GM12801 (cell line): Measurements from ENCODE around the gene PLAGL1.

Experiments
- TF ChIP-seq, protein P1 (sequence below): IDR thresholded peaks from one replicate; pipeline ENCODE4 v1.5.1; 2011; ENCODE audit warnings: control low read depth; ENCODE audit not compliant: insufficient read length; ENCODE audit errors: extremely low read depth

Gene PLAGL1, protein sequence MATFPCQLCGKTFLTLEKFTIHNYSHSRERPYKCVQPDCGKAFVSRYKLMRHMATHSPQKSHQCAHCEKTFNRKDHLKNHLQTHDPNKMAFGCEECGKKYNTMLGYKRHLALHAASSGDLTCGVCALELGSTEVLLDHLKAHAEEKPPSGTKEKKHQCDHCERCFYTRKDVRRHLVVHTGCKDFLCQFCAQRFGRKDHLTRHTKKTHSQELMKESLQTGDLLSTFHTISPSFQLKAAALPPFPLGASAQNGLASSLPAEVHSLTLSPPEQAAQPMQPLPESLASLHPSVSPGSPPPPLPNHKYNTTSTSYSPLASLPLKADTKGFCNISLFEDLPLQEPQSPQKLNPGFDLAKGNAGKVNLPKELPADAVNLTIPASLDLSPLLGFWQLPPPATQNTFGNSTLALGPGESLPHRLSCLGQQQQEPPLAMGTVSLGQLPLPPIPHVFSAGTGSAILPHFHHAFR

GRCh38 chr6:144008120-144008811 is at the start of gene PLAGL1:
Gene PLAGL1 (minus strand): TSS chr6:144008259. CDS start chr6:143948136, 60,123 bp downstream.
- TF ChIP-seq, protein P1, sequence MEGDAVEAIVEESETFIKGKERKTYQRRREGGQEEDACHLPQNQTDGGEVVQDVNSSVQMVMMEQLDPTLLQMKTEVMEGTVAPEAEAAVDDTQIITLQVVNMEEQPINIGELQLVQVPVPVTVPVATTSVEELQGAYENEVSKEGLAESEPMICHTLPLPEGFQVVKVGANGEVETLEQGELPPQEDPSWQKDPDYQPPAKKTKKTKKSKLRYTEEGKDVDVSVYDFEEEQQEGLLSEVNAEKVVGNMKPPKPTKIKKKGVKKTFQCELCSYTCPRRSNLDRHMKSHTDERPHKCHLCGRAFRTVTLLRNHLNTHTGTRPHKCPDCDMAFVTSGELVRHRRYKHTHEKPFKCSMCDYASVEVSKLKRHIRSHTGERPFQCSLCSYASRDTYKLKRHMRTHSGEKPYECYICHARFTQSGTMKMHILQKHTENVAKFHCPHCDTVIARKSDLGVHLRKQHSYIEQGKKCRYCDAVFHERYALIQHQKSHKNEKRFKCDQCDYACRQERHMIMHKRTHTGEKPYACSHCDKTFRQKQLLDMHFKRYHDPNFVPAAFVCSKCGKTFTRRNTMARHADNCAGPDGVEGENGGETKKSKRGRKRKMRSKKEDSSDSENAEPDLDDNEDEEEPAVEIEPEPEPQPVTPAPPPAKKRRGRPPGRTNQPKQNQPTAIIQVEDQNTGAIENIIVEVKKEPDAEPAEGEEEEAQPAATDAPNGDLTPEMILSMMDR: no peak

DNA sequence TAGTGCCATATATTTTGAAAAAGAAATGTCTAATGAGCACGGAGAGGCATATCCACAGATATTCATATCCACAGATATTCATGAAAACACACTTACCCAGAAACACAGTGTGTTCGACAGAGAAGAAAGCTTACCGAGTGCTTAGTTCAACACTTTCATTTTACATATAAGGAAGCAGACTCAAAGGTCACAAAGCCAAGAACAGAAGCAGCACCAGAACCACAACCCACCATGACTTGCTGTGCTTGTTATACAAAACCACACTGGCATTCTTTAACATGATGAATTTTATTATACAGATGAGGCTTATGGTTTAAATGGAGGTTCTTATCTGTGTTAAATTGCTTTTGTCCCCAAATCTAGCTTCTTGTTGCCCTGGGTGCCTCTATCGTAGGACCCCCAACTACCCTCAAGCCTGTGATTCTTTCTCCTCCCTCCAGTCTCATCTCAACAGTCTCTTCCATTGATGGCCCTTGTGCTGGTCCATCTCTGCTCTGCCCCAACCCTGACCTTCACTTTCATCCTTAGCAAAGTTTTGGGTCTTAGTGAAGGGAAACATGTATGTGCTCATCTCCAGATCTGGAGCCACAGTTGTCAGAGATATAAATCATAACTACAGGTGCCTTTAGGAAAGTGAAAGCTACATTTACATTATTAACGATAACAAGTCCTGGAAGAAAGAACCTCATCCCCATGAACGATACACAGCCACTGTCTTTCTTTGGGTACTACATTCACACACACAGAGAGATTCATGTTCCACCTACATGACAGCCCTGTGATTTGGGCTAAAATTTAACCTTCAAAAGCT is 47.3 kb upstream of the PLAGL1 start:
- TF ChIP-seq, protein P1: no peak

DNA sequence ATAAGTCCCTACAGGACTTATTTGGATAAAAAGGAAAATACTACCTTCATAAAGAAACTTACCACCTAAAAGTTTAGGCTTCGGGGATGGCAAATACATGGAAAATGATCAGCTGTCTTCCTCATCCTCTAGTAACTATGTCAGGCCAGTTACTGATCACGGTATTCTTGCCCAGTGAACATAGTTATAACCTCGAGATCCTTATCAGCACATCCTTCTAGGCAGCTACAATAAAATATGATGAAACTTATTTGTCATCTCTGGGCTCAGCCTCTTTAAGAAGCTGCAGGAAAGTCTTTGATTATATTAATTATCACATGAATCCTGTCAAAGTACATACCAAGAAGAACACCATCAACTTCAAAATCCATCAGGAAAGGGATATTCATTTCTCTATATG is 45.5 kb upstream of the PLAGL1 start:
- TF ChIP-seq, protein P1: no peak

DNA sequence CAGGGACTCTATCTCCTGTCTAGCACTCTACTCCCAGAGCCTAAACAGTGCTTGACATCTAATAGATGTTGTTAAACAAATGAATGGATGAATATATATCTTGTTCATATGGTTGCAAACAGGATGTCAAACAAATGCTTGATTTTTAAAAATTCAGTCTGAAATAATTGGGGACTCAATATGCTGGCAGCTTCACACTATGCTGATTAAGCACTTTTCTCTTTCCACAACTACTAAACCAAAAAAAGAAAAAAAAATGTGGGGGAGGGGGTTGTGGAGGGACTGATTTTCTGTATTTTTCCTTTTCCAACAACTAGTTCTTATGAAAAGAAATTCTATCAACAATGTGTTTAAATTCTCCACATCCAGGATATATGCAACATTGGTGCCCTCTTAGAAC is 44.4 kb upstream of the PLAGL1 start:
- TF ChIP-seq, protein P1: no peak

- TF ChIP-seq, protein P1: no peak
These were observed 41.3 kb upstream of the PLAGL1 start for GRCh38 chr6:144049386-144049785.

DNA sequence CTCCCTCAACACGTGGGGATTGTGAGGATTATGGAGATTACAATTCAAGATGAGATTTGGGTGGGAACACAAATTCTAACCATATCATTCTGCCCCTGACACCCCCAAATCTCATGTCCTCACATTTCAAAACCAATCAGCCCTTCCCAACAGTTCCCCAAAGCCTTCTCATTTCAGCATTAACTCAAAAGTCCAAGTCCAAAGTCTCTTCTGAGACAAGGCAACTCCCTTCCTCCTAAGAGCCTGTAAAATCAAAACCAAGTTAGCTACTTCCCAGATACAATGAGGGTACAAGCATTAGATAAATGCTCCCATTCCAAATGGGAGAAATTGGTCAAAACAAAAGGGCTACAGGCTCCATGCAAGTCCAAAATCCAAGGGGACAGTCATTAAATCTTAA is 39.6 kb upstream of the PLAGL1 start:
- TF ChIP-seq, protein P1: no peak

- TF ChIP-seq, protein P1: no peak
These were observed 28.8 kb upstream of the PLAGL1 start for GRCh38 chr6:144036835-144037195.
